8988T (cell line): ENCODE data around the gene NIPAL3.

Experiments used
- DNase-seq: peaks from one replicate; pipeline ENCODE4 v3.0.0; 2011

NIPAL3 gene

DNA sequence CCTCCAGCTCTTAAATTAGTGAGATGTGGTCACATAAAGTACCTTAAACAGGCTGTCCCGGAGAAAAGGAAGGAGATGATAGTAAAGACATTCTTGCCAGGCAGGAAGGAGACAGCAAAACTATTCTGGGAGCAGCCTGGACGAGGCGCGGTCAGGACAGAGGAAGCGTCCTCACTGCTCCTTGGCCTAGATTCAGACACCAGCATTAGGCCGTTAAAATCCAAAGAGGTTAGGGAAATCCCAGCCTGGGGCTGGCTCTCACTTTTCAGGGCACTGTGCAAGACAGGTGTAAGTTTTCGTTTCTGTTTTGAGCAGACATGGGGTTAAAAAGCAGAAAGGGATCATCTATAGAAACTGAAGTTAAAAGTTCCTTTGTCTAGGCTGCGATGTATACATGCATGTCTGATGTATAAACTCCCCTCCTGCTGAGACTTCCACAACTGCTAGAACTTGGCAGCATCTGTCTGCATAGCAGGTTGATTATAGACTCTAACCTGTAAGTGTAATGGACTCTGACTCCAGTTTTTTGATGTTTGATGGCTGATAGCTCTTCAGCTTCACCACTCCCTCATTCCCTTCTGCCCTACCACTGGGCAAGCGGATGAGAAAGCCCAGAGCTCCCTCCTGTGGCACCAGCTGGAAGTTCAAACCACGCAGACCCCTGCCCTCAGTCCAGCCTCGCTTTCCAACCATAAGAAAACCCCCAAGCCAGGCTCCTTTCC is 23.6 kb upstream of the NIPAL3 start:
- DNase-seq: no peak

DNA sequence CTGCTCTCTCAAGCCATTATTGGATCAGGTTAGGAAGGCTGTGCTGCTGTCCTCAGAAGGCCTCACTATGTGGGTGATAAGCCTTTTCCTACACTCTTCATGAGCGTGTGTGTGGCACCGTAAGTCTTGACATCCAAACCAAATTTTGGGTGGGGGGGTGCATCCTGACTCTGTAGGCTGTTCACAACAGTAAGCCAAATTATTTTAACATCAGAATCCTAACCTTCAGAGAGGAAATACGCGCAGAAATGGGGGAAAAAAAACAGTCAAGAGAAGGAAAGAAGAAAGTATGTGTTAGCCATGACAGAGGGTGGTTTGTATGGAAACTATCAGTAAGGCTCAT is 23.0 kb upstream of the NIPAL3 start:
- DNase-seq: no peak

DNA sequence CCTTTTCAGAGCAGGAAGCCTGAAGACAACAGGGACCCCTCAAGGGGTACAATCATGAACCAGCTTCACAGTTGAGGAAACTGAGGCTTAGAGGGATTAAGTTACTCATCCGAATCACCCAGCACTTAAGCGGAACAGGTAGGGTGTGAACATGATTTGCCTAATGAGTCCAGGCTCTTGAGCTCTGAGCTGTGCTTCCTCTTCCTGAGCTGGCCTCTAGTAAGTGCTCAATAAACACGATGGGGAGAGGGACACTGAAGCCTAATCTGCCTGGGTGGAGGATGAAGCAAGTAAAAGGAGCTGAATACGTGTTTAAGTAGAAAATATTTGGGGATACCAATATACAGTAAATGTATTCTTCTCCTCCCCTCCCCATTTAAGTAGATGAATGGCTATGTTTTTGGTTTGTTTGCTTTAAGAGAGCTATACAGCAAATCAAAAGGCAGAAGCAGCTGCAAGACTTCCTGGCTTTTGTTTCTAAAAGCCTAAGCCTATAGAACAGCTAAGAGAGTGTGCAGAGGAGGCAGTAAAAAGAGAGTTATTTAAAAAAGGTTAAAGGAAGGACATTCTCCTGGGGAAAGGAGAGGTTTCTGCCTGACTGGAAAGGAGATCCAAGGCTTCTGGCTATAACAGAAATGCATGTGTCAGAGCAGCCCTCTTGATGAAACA is 22.5 kb upstream of the NIPAL3 start:
- no peak for DNase-seq

DNA sequence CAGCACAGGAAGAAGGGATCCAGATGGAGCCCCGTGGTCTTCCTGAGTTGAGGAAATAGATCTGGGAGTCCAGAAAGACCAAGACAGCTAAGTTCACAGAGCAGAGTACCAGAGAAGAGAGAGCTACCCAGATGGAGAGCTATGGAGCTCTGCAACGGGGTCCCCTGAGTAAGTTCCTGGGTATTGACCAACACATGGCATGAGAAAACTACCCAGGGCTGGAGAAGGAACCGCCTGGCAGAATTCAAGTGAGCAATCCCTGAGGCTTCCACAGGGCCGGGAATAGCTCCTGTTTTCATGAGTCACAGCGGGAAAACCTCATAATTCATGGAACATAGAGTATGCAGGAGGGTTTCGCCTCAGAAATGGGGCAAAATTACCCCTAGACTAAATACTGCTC is 21.7 kb upstream of the NIPAL3 start:
- no peak for DNase-seq

DNA sequence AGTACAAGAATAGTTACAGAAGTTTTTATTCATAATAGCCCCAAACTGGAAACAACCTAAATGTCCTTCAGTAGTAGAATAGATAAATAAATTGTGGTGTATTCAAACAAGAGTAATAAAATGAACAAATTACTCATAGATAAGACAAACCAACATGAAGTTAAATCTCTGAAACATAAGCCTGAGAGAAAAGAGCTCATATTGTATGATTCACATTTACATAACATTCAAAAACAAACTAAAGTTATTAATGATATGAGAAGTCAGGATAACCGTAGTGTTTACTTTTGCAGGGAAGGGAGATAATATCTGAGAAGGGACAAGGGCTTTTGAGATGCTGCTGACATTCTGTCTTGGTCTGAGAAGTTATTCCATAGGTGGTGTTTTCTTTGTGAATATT is 15.5 kb upstream of the NIPAL3 start:
- no peak for DNase-seq

DNA sequence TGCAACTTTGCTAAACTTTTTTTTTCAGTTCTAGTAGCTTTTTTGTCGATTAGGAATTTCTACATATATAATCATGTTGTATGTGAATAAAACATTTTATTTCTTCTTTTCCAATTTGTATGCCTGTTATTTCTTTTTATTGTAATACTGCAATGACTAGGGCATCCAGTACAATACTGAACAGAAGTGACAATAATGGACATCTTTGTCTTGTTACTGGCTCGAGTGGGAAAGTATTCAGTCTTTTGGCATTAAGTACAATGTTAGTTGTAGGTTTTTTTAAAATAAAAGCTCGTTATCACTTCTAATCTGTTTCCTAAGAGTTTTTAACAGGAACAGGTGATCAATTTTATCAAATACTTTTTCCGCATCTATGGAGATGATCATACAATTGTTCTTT is 11.8 kb upstream of the NIPAL3 start:
- no peak for DNase-seq

DNA sequence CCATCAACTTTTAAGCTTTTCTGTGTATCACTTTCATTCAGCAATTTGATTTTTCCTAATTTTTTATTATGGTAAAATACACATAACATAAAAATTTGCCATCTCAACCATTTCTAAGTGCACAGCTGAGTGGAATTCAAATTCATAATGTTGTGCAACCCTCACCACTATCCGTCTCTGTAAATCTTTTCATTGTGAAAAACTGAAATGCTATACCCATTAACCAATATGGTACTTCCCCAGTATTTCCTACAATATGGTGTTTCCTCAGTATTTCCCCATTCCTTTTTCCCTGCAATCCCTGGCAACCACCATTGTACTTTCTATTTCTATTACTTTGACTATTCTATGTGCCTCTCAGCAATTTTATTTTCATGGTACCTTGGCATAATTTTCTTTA is 8.8 kb upstream of the NIPAL3 start:
- no peak for DNase-seq

DNA sequence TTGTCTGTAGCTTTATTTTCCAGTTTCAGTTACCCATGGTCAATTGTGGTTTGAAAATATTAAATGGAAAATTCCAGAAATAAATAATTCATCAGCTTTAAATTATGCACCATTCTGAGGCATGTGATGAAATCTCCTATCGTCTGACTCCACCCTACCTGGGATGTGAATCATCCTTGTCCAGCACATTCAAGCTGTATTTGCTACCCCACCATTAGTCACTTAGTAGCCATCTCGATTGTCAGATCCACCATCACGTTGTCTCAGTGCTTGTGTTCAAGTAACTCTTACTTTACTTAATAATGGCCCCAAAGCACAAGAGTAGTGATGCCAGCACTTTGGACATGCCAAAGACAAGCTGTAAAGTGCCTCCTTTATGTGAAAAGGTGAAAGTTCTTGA is 6.1 kb upstream of the NIPAL3 start:
- DNase-seq: no peak

DNA sequence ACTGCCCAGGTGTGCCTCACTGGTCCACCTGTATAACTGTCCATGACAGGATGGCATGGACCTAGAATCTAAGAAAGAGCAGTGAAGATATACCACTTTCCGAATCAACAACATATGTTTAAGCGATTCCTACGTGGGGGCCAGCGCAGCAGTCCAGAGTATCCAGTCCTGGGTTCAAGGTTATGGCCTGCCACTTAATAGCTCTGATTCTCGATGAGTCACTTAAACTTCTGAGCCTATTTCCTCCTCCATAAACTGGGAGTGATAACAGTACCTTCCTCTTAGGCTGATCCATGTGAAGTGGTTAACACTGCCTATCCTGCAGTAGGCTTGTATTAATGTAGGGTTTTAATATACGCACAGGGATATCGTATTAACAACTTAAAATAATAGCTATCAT is 4.9 kb upstream of the NIPAL3 start:
- DNase-seq: no peak

DNA sequence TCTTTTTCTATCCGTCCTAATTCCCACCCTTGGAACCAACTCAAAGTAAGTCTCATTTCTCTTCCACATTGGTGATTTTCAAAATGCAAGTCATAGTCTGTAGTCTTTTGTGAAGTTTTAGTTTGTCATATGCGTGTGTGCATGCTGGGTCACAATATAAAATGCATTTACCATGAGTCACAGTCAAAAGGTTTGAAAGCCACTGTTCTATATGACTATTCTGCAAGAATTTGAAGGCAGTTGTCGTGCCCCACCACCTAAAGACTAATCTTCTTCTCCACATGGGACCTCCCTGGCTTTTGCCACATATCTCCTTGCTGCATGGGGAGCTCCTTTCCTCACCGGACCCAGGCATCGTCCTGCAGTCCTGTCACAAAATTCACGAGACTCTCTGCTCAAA is 3.6 kb upstream of the NIPAL3 start:
- no peak for DNase-seq

DNA sequence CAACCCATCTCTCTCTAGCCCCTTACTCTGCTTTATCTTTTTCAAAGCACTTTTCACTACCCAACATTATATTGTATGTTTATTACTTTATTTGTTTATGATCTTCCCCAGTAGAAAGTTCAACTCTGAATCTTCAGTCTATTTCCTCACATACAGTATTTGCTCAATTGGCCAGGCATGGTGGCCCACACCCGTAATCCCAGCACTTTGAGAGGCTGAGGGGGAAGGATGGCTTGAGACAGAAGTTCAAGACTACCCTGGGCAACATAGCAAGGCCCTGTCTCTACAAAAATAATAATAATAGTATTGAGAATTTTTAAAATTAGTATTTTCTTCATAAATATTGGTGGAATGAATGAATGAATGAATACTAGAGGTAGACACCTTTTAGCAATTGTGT is 3.2 kb upstream of the NIPAL3 start:
- no peak for DNase-seq

DNA sequence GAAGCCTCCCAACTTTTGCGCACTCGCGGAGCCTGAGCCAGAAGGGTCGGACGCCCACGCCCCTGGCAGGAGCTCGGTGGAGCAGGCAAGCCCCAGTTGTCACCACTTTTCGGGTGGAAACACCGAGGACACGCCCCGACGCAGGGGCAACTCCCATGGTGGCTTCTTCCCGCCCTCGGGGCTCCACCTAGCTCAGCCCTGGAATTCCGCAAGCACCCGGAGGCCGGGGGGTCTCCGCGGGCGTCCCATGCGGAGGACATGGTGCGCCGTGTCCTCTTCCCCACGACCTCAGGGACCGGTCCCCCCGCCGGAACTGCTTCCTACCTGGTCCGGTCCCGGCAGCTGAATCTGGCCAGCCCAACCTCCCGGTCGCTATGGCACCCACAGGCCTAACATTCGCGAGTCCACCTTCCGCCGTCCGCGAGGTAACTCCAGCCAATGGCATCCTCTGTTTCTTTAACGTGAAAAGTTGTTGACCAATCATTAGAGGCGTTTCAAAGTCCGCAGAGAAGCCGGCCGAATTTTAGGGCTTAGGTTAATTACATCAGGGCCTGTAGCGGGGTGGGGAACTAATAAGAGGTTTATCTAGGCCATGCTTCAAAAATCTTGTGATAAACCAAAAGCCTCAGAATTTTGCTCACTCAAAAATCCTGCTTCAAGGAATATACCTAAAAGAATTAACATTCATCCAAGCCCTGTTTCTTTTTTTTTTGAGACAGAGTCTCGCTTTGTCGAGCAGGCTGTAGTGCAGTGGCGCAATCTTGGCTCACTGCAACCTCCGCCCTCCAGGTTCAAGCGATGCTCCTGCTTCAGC is 2.0 kb upstream of the NIPAL3 start, which contains the start of gene STPG1:
TSS of gene STPG1 (minus strand) at position 433 of the 814 bp plus-strand sequence. CDS start 12,394 bp downstream, outside the sequence.
- peak; percentile 53 for DNase-seq

DNA sequence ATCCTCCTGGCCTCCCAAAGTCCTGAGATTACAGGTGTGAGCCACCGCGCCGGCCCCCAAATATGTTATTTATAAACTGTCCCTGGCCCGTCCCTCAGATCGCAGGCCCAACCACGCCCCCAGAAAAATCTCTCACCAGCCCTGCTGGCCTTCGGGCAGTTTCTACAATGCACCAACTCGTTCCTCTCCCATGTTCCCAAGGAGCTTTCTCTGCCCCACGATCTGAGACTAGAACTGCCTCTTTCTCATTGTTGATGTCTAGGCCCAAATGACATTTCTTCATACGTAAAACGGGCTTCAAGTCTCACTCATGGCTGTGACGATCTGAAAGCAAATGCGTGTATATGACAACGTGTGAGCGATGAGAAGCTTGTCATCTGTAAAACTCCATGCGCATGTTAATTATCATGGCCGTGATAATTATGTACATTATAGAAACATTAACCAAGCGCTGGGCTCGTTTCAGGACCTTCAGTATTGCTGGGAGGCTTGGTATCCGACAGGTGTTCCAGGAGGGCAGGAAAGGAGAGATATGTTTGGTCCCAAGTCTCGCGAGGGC is 748 bp upstream of the NIPAL3 start:
- no peak for DNase-seq

DNA sequence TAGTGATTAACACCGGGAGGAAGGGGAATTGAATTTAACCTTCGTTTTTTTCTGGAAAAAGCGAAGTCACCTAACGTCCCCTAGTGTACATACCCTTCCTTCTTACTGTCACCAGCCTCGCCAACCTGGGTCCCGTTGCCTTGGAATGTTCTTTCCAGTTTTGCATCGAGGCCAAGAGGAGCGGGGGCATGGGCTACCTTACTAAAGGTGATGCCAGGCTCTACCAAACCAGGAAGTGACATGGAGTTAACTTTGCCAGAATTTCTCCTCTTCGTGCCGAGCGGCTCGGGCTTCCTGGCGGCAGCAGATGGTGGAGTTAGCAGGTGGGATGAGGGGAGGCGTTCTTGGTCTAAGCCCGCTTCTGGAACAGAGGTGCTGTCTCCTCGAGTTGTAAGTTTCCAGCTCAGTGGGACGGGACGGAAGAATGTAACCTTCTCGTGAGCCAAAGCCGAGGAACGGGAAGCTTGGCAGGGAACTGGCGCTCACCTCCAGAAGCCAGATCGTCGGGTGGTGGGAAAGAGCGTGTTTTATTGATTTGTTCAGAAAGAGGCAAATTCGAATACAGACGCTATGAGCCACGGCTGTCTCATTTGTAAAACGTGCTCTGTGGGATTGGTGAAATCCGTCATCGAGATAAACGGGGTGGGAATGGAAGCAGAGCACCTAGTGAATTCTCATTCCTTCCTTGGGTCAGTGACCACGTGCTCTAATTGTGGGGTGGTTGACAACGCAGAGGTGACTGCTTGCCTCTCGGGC is 486 bp downstream of the NIPAL3 start:
- no peak for DNase-seq

DNA sequence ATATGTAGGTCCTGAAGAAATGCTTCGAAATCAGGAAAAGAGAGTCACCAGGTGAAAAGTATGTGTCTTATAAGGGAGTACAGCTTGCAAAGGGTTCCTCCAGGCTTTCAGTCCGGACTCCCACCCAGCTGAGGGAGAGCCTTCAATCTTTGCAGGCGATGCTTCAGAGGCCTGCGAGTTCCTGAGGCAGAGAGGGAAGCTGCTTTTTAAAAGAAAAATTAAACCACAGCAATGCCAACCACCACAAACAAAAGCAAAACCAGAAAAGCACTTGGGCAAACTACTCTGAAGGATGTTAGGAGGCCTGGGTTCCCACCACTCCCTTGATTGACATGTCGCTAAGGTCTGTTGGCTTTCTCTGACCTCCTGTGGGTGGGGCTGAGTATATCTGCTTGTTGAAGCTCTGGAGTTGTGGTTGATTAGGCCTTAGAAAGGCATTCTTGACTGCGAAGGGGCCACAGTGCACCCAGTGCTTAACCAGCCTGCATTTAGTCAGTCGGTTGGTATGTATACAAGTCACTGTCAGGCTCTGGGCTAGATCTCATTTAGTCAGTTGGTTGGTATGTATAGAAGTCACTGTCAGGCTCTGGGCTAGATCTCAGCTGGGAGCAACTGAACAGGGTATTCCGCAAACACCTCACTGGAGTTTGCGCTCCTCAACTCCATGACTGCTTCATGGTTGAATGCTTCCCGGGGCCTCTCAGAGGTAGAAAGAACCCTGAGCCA is 1.2 kb downstream of the NIPAL3 start:
- DNase-seq: no peak

DNA sequence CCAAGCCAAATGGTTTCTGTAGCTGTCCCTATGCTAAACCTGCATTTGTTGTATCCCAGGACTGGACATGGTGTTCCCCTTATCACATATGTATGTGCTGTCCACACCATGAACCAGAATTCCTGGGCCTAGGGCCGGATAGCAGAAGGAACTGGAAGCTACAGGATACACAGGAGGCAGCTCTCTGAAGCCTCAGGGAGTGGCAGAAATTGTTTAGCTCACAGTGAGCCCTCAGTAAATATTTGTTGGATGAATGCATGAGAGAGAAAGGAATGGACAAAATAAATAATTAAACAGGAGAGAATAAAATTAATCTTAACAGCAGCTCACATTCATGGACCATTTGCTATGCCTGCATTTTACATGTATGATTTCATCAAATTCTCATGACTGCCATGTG is 2.1 kb downstream of the NIPAL3 start:
- no peak for DNase-seq

DNA sequence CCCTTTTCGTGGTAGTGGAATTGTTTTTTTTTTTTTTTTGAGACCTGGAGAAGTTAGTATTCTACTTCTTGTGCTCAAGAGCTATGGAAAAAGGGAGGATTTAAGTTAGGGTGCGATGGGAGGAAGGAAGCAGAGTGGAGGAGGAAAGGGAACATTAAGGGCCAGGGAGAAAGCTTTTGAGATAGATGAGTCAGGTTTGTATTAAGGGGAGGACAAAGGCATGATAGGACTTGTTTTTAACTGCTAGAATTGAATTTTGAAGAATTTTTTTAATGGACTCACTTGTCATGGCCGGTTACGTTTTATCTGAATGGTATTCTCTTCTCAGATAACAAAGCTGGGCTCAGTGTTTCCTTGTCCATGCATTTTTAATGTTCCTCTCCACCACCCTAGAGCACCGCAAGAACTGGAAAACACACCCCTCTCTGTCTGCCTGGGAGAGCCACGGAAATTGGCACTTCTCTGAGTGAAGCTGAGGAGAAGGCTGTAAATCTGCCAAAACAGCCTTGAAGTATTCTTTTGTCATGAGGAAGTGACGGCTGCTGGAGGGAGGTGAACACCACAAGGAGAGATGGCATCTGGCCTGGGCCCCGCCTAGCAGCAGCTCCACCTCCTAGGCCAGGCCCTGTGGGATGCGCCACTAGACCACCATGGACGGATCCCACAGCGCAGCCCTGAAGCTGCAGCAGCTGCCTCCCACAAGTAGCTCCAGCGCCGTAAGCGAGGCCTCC is 3.5 kb downstream of the NIPAL3 start:
- no peak for DNase-seq

DNA sequence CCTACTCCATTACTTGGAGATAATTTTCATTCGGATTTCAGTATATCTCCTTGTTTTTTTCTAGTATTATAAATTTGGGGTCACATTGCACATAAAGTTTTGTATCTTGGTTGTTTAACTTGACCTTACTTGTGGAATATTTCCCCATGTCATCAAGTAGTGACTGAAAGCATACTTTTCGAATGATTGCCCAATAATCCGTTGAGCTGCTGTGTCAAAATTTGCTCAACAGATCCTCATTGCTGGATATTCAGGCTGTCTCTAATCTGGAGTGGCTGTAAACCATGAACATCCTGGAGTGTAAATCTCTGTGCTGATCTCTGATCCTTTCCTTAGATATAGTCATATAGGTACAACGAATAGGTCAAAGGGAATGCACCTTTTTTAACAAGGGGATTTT is 4.9 kb downstream of the NIPAL3 start:
- no peak for DNase-seq

DNA sequence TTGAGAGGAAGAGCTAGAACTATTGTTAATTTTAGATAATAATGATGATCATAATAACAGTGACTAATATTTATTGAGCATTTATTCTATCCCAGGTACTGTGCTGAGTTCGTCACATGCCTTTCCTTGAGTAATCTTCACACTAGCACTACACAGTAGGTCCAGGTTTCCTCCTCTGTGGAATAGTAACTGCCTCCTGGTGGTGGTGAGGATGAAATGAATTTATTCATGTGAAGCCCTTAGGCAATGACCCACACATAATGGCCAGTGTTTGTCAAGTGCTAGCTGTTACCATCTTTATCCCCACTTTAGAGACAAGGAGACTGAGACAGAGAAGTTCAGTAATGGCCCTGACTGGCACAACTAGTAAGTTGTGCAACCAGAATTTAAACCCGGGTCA is 5.9 kb downstream of the NIPAL3 start:
- DNase-seq: no peak

DNA sequence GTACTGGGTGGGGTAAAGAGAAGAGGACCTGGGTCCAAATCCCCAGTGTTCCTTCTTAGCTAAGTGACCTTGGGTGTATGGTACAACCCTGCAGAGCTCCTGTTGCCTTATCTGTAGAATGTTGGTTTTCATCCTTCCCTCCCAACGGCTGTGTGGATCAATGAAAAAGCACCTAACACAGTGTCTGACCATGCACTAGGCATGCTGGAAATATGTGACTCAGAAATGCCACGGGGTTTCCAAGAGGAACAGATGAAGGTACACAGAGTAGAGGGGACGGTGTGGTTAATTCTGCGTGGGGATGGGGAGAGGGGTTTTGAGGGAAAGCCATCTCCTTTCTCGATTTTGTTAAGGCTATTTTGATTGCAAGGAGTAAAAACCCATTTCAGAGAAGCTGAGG is 8.6 kb downstream of the NIPAL3 start:
- no peak for DNase-seq

DNA sequence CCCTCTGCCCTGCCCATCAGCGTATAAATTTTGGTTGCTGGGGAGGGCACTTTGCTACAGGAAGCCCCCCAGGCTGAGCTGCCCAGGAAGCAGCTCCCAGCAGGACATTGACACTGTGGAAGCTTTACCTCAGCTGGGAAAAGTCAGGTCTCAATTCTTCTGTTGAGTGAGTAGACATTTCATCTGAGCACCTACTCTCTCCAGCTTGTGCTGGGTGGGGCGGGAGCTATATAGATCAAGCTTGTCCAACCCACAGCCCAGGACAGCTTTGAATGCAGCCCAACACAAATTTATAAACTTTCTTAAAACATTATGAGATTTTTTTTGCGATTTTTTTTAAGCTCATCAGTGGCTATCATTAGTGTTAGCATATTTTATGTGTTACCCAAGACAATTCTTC is 9.4 kb downstream of the NIPAL3 start:
- DNase-seq: no peak

DNA sequence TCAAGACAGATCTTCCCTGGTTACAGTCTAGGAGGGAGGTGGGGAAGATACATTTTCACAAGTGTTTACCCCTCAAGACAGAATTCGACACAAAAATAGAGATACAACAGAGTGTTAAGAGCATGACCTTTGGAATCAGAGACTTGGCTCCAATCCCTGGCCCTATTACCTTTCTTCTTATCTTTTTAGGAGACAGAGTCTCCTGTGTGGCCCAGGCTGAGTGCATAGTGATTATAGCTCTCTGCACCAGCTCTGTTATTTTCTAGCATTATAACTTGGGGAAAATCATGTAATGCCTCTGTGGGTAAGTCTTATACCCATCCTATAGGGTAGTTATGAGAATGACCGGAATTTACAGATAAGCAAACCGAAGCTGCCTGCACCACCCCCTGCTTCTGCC is 9.8 kb downstream of the NIPAL3 start:
- no peak for DNase-seq
